A549 (cell line): ENCODE results near the gene SMPD2. TPM values are rescaled to one million over a fixed set of nuclear protein-coding genes. Genes with fewer than 3 reads are reported as not detected.

Source experiments
- ATAC-seq, 2 experiments: fragments of 200-7000 bp in 1 of 2; fragments of >200 bp in 1 of 2; cut with Nextera tagmentation in 1 of 2; cut with Tn5 transposase in 1 of 2; 3 replicates each; pipeline versions ENCODE4 v1.8.0 to v1.9.1; 2018 to 2020; ENCODE audit warnings: mild to moderate bottlenecking in 1 of 2, moderate library complexity in 1 of 2
- CTCF ChIA-PET: fragments of 300-600 bp; sonication (Branson Sonifier 250); formaldehyde crosslinking; extraction: SDS; loops from one replicate; lab custom pipeline; 2021; ENCODE audit warnings: antibody characterized with exemption, inconsistent platforms; lab: Yijun Ruan, JAX
- POLR2A ChIA-PET: fragments of 350-600 bp; formaldehyde crosslinking; extraction: SDS; loops from one replicate; lab custom pipeline; 2021; ENCODE audit warnings: antibody characterized with exemption, inconsistent platforms; lab: Yijun Ruan, JAX
- DNase-seq, 2 experiments: peaks; one replicate each; pipeline versions ENCODE4 v3.0.0 to v3.0.0-alpha.2; 2011 to 2016; ENCODE audit warnings: low read depth in 1 of 2, low spot score in 1 of 2
- FAIRE-seq: peaks from 2 replicates; lab custom pipeline; 2011; peaks lifted over from hg19 to GRCh38; lab: Jason Lieb, UNC
- H3K27ac ChIP-seq, 2 experiments: fragments of >200 bp; sonication (Bioruptor Twin); formaldehyde crosslinking; 3 replicates each; pipeline ENCODE4 v1.5.1; 2016 to 2017
- H3K4me1 ChIP-seq: fragments of >200 bp; sonication (Bioruptor Twin); formaldehyde crosslinking; 3 replicates; pipeline ENCODE4 v1.6.1; 2016
- H3K4me2 ChIP-seq: fragments of >200 bp; sonication (Bioruptor Twin); formaldehyde crosslinking; 3 replicates; pipeline ENCODE4 v1.6.1; 2016
- H3K4me3 ChIP-seq: fragments of >200 bp; sonication (Bioruptor Twin); formaldehyde crosslinking; 3 replicates; pipeline ENCODE4 v1.5.1; 2016
- H3K9me3 ChIP-seq: fragments of >200 bp; sonication (Bioruptor Twin); formaldehyde crosslinking; 3 replicates; pipeline ENCODE4 v1.6.1; 2016
- BHLHE40 ChIP-seq: IDR thresholded peaks from 2 replicates; pipeline ENCODE4 v1.6.1; 2012; ENCODE audit warnings: low read depth, low read length, inconsistent platforms
- CBX2 ChIP-seq: fragments of 200-600 bp; sonication (generic); IDR thresholded peaks from 2 replicates; pipeline ENCODE4 v1.6.1; 2016; ENCODE audit warnings: low read depth, mild to moderate bottlenecking, borderline replicate concordance
- EHMT2 ChIP-seq: fragments of 200-600 bp; sonication (generic); IDR thresholded peaks from 2 replicates; pipeline ENCODE4 v1.6.1; 2016; ENCODE audit warnings: antibody characterized with exemption, low read depth, mild to moderate bottlenecking, moderate library complexity
- HMGXB4 ChIP-seq: fragments of 250-450 bp; sonication (Bioruptor Pico); IDR thresholded peaks from 2 replicates; pipeline ENCODE4 v1.5.0; 2021; ENCODE audit warnings: mild to moderate bottlenecking, moderate library complexity, borderline replicate concordance
- MAX ChIP-seq: IDR thresholded peaks from 2 replicates; pipeline ENCODE4 v1.6.1; 2012
- MYC ChIP-seq: IDR thresholded peaks from 2 replicates; pipeline ENCODE4 v1.6.1; 2012; ENCODE audit warnings: mild to moderate bottlenecking, inconsistent platforms, low read length, improper control_type of control experiment, borderline replicate concordance
- POLR2A ChIP-seq: IDR thresholded peaks from 2 replicates; pipeline ENCODE4 v1.6.1; 2012; ENCODE audit warnings: mild to moderate bottlenecking, low read length
- RFX5 ChIP-seq: fragments of 450-650 bp; IDR thresholded peaks from 2 replicates; pipeline ENCODE4 v1.7.1; 2014; ENCODE audit warnings: antibody characterized with exemption, mild to moderate bottlenecking, moderate library complexity
- RNF2 ChIP-seq: fragments of 200-600 bp; sonication (generic); IDR thresholded peaks from 2 replicates; pipeline ENCODE4 v1.6.1; 2016; ENCODE audit warnings: low read depth, mild to moderate bottlenecking, antibody characterized with exemption, moderate library complexity, borderline replicate concordance
- SMC3 ChIP-seq: fragments of >200 bp; sonication (Bioruptor Twin); formaldehyde crosslinking; IDR thresholded peaks from 3 replicates; pipeline ENCODE4 v1.6.1; 2018; ENCODE audit warnings: inconsistent platforms
- ZC3H11A ChIP-seq: fragments of 450-650 bp; IDR thresholded peaks from 2 replicates; pipeline ENCODE4 v1.6.1; 2014; ENCODE audit warnings: antibody characterized with exemption, mild to moderate bottlenecking
- WGBS: methylation state at CpG from one replicate; pipeline ENCODE4 v1.1.6; 2017; ENCODE audit errors: missing lambda C conversion rate; 5-methylcytosine and 5-hydroxymethylcytosine counted together
- polyA plus RNA-seq, 4 experiments: library from polyadenylated mRNA; depleted of rRNA in 3 of 4; stranded (reverse); fragments of >200 nt; fragmentation: RNase III in 1 of 4; extraction: RNeasy Plus Mini Kit Qiagen cat#74134 plus additional on column Dnase treatment in 1 of 4; gene quantifications; 2 replicates in 3 of 4; 3 replicates in 1 of 4; pipeline ENCODE4 v1.2.3, GENCODE V29; 2011 to 2017

Gene SMPD2
- polyA plus RNA-seq, 2 of the 4 experiments (the other 2 are of a cell fraction) = 9.6 to 10.0 TPM

GRCh38 chr6:109453594-109454495 is 13.3 kb downstream of the SMPD2 start:
- POLR2A ChIA-PET = interaction anchor here (0.5 to 4.1 kb wide), 2 partner anchors 12 to 36 kb away, joined by 3 to 18 read pairs; partner anchors contain the start of genes PPIL6 and SMPD2
- 96% methylated on average over 15 of the region's 27 CpGs for WGBS
- no peak for FAIRE-seq
- H3K4me3 ChIP-seq = no peak overlapping the region
- no peak for ATAC-seq
- DNase-seq = no peak
- H3K9me3 ChIP-seq = no peaks in the 10 kb centered on the region
- H3K4me1 ChIP-seq = peaks cover 14% of the 10 kb centered on the region; the same call in 1 of the 3 replicates
- no peak for TF ChIP-seq SMC3
- no peak for TF ChIP-seq MYC
- no peak for TF ChIP-seq BHLHE40
- no peak for TF ChIP-seq RFX5
- H3K27ac ChIP-seq = no peak overlapping the region; a peak in 1 of 6 replicates
- CTCF ChIA-PET = interaction anchor here (0.8 to 2.5 kb wide), 4 partner anchors 9 to 266 kb away, joined by 3 to 16 read pairs (median 5); partner anchors contain the start of genes PPIL6 and SMPD2
- H3K4me2 ChIP-seq = peak overlapping the region; percentile 92

GRCh38 chr6:109454496-109455436 is 14.2 kb downstream of the SMPD2 start:
- H3K4me3 ChIP-seq = peak overlapping the region; percentile 93
- peak overlapping the region; percentile 92 for H3K4me2 ChIP-seq
- H3K27ac ChIP-seq = peak overlapping the region; percentile 81 to 93
- ChIA-PET CTCF (interaction anchor here (1.0 to 2.5 kb wide), 4 partner anchors 10 to 267 kb away, joined by 4 to 16 read pairs (median 8); partner anchors contain the start of genes PPIL6 and SMPD2), POLR2A (interaction anchor here (4.1 kb wide), 1 partner anchor 13 kb away, joined by 18 read pairs; the partner anchor contains the start of genes PPIL6 and SMPD2)
- DNase-seq (no peak), FAIRE-seq (no peak), ATAC-seq (peak; percentile 25 to 36)
- TF ChIP-seq MYC (no peak), CBX2 (no peak), SMC3 (no peak), ZC3H11A (no peak), HMGXB4 (CRISPR knock-in tag) (no peak)
- H3K4me1 ChIP-seq = peaks cover 14% of the 10 kb centered on the region; the same call in 1 of the 3 replicates
- no peaks in the 10 kb centered on the region for H3K9me3 ChIP-seq
- WGBS = 14% methylated on average over 18 of the region's 48 CpGs

GRCh38 chr6:109455437-109456110 is 15.1 kb downstream of the SMPD2 start, which contains the start of gene MICAL1:
MICAL1 (minus strand) TSS chr6:109455772; CDS start chr6:109454196, 1,576 bp downstream.
- H3K9me3 ChIP-seq = no peaks in the 10 kb centered on the region
- TF ChIP-seq EHMT2 = no peak
- 0 out of 2 replicates have a peak, but pooled peaks have one; percentile 33 for TF ChIP-seq MAX
- peak; percentile 47 for TF ChIP-seq POLR2A
- peak; percentile 50; the same call in 1 of the 2 replicates for TF ChIP-seq RNF2
- FAIRE-seq (no peak), DNase-seq (peak; percentile 33 to 40), ATAC-seq (peak; percentile 84 to 89)
- H3K4me1 ChIP-seq = peaks cover 14% of the 10 kb centered on the region; the same call in 1 of the 3 replicates
- ChIA-PET CTCF (interaction anchor here (2.1 to 2.4 kb wide), 2 partner anchors 13 to 268 kb away, joined by 8 to 10 read pairs; no protein-coding TSS in a partner anchor), POLR2A (interaction anchor here (0.6 to 4.1 kb wide), 2 partner anchors 12 to 14 kb away, joined by 3 to 18 read pairs; partner anchors contain the start of genes PPIL6 and SMPD2)
- WGBS = 3% methylated on average over 20 of the region's 70 CpGs
- H3K4me3 ChIP-seq = peak within 1 kb of the TSS; percentile 93
- H3K27ac ChIP-seq = peak within 1 kb of the TSS; percentile 81 to 93
- peak within 1 kb of the TSS; percentile 92 for H3K4me2 ChIP-seq
